ENCODE measurements around the gene MEIOSIN.

GRCh38 chr19:45793178-45793564 lies 59.9 kb downstream of the MEIOSIN start:
- no peak for TF ChIP-seq EP300 (IDR thresholded peaks at IDR 0.05)
- TF ChIP-seq CTCF (IDR thresholded peaks at IDR 0.05) = no peak
- TF ChIP-seq POLR2A (IDR thresholded peaks at IDR 0.05) = no peak
